Measurements from ENCODE around the gene GMCL1. TPM values are rescaled to one million over a fixed set of nuclear protein-coding genes. Genes with fewer than 3 reads are reported as not detected.

The GMCL1 gene
- total and polyA plus RNA-seq, 2 of the 13 experiments (the other 11 are each of a cell fraction or from before 2014, with no cell fraction given), result 18.7 to 24.0 TPM

- TF ChIP-seq KIAA2018 (CRISPR knock-in tag; IDR thresholded peaks at IDR 0.05; ENCODE audit: borderline replicate concordance) (0 out of 2 replicates have a peak, but pooled peaks have one; percentile 58), DDIT3 (CRISPR knock-in tag; IDR thresholded peaks at IDR 0.05) (no peak), PLRG1 (conservative IDR thresholded peaks at IDR 0.05) (no peak), ZFAT (CRISPR knock-in tag; conservative IDR thresholded peaks at IDR 0.05) (no peak), ATF3 (CRISPR knock-in tag; IDR thresholded peaks at IDR 0.05) (no peak; the same call in 1 of the 2 replicates), ZBTB4 (CRISPR knock-in tag; IDR thresholded peaks at IDR 0.05; ENCODE audit: borderline replicate concordance) (peak; percentile 82; the same call in 1 of the 2 replicates), MEIS1 (CRISPR knock-in tag; IDR thresholded peaks at IDR 0.05; ENCODE audit: borderline replicate concordance) (peak; percentile 99), ZNF646 (CRISPR knock-in tag; IDR thresholded peaks at IDR 0.05) (no peak; the same call in 1 of the 2 replicates)
These were observed at the start of gene GMCL1 (continued) for GRCh38 chr2:69829256-69830044.
